Measurements from ENCODE around the gene PDE4B.

Gene PDE4B

GRCh38 chr1:66370462-66370971, 577.8 kb downstream of the PDE4B start:
- H3K36me3 ChIP-seq (ENCODE audit: control insufficient read depth, insufficient read depth, low read length) = peaks cover 9% of the 10 kb centered on the region
- TF ChIP-seq CTCF (IDR thresholded peaks at IDR 0.05; ENCODE audit: insufficient read depth, low read length, poor library complexity, severe bottlenecking) = no peak
- H3K4me3 ChIP-seq (replicated peaks; ENCODE audit: low read depth, low read length) = no peak overlapping the region
- no peaks in the 10 kb centered on the region for H3K27me3 ChIP-seq (replicated peaks; ENCODE audit: control insufficient read depth, insufficient read depth, low read length)
- DNase-seq (ENCODE audit: extremely low read depth, insufficient read length) = peak; percentile 59

GRCh38 chr1:66371233-66372005, 578.7 kb downstream of the PDE4B start:
- TF ChIP-seq CTCF (IDR thresholded peaks at IDR 0.05; ENCODE audit: insufficient read depth, low read length, poor library complexity, severe bottlenecking) = no peak
- Histone ChIP-seq H3K27me3 (replicated peaks; ENCODE audit: control insufficient read depth, insufficient read depth, low read length) (no peaks in the 10 kb centered on the region), H3K36me3 (ENCODE audit: control insufficient read depth, insufficient read depth, low read length) (peaks cover 9% of the 10 kb centered on the region), H3K4me3 (replicated peaks; ENCODE audit: low read depth, low read length) (no peak overlapping the region)
- no peak for DNase-seq (ENCODE audit: extremely low read depth, insufficient read length)

GRCh38 chr1:66372522-66373101, 579.9 kb downstream of the PDE4B start:
- H3K36me3 ChIP-seq (ENCODE audit: control insufficient read depth, insufficient read depth, low read length) = peaks cover 7% of the 10 kb centered on the region; the same call in 1 of the 2 replicates
- TF ChIP-seq CTCF (IDR thresholded peaks at IDR 0.05; ENCODE audit: insufficient read depth, low read length, poor library complexity, severe bottlenecking) = no peak
- H3K4me3 ChIP-seq (replicated peaks; ENCODE audit: low read depth, low read length) = no peak overlapping the region
- no peak for DNase-seq (ENCODE audit: extremely low read depth, insufficient read length)
- no peaks in the 10 kb centered on the region for H3K27me3 ChIP-seq (replicated peaks; ENCODE audit: control insufficient read depth, insufficient read depth, low read length)

- Histone ChIP-seq H3K4me3 (replicated peaks; ENCODE audit: low read depth, low read length) (no peak overlapping the region), H3K36me3 (ENCODE audit: control insufficient read depth, insufficient read depth, low read length) (peaks cover 5% of the 10 kb centered on the region; the same call in 1 of the 2 replicates), H3K27me3 (replicated peaks; ENCODE audit: control insufficient read depth, insufficient read depth, low read length) (no peaks in the 10 kb centered on the region)
- DNase-seq (ENCODE audit: extremely low read depth, insufficient read length) = no peak
- TF ChIP-seq CTCF (IDR thresholded peaks at IDR 0.05; ENCODE audit: insufficient read depth, low read length, poor library complexity, severe bottlenecking) = no peak
These were observed 580.5 kb downstream of the PDE4B start for GRCh38 chr1:66373157-66373591.

- no peak for TF ChIP-seq CTCF (IDR thresholded peaks at IDR 0.05; ENCODE audit: insufficient read depth, low read length, poor library complexity, severe bottlenecking)
- Histone ChIP-seq H3K36me3 (ENCODE audit: control insufficient read depth, insufficient read depth, low read length) (peaks cover 3% of the 10 kb centered on the region; the same call in 1 of the 2 replicates), H3K27me3 (replicated peaks; ENCODE audit: control insufficient read depth, insufficient read depth, low read length) (no peaks in the 10 kb centered on the region), H3K4me3 (replicated peaks; ENCODE audit: low read depth, low read length) (no peak overlapping the region)
- DNase-seq (ENCODE audit: extremely low read depth, insufficient read length) = peak; percentile 71
These were observed 581.5 kb downstream of the PDE4B start for GRCh38 chr1:66374148-66374547.
